ENCODE measurements around the gene SPINK8.

GRCh38 chr3:48372377-48372770, 38.9 kb upstream of the SPINK8 start:
- TF ChIP-seq GABPA (IDR thresholded peaks at IDR 0.05 in 1 of 2, conservative IDR thresholded peaks at IDR 0.05 in 1 of 2): no peak
- no peak for TF ChIP-seq MAX (IDR thresholded peaks at IDR 0.05)
- TF ChIP-seq, protein P1, sequence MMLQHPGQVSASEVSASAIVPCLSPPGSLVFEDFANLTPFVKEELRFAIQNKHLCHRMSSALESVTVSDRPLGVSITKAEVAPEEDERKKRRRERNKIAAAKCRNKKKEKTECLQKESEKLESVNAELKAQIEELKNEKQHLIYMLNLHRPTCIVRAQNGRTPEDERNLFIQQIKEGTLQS (IDR thresholded peaks at IDR 0.05): no peak

Measured in liver (tissue), 2 donors.